GM10248 (cell line): ENCODE measurements around the gene KRT85.

Source experiments
- CTCF ChIA-PET: fragments of 300-600 bp; sonication (Branson Sonifier 250); formaldehyde crosslinking; extraction: SDS; loops from one replicate; lab custom pipeline; 2021; ENCODE audit warnings: antibody characterized with exemption; lab: Yijun Ruan, JAX
- POLR2A ChIA-PET: fragments of 350-650 bp; sonication (Branson Sonifier 250); formaldehyde crosslinking; extraction: SDS; loops from one replicate; lab custom pipeline; 2020; ENCODE audit warnings: antibody characterized with exemption; lab: Yijun Ruan, JAX
- DNase-seq: peaks from one replicate; pipeline ENCODE4 v3.0.0; 2012; ENCODE audit errors: extremely low spot score
- TF ChIP-seq, protein P1 (sequence below): IDR thresholded peaks from 2 replicates; pipeline ENCODE4 v1.5.1; 2012; ENCODE audit warnings: mild to moderate bottlenecking, low read depth; ENCODE audit errors: extremely low read depth, missing control alignments, control extremely low read depth

KRT85 gene

DNA sequence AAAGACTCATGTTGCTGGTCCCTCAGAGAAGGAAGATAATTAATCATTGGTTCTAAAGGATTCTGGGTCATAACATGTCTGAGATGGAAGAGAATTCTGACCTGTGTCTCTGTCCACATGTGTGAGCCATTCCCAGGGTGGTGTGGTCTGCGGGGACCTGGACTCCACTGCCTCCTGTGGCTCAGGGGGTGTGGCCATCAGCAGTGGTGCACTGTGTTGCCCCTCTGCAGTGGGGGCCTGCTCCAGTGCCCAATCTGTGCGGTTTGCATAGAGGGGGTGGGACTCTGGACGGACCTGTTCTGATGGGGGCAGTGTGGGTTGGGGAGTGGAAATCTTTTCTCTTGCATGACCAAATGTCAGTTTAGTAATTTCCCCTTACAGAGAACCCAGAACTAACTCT is 13.5 kb downstream of the KRT85 start:
- TF ChIP-seq, protein P1, sequence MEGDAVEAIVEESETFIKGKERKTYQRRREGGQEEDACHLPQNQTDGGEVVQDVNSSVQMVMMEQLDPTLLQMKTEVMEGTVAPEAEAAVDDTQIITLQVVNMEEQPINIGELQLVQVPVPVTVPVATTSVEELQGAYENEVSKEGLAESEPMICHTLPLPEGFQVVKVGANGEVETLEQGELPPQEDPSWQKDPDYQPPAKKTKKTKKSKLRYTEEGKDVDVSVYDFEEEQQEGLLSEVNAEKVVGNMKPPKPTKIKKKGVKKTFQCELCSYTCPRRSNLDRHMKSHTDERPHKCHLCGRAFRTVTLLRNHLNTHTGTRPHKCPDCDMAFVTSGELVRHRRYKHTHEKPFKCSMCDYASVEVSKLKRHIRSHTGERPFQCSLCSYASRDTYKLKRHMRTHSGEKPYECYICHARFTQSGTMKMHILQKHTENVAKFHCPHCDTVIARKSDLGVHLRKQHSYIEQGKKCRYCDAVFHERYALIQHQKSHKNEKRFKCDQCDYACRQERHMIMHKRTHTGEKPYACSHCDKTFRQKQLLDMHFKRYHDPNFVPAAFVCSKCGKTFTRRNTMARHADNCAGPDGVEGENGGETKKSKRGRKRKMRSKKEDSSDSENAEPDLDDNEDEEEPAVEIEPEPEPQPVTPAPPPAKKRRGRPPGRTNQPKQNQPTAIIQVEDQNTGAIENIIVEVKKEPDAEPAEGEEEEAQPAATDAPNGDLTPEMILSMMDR = no peak

DNA sequence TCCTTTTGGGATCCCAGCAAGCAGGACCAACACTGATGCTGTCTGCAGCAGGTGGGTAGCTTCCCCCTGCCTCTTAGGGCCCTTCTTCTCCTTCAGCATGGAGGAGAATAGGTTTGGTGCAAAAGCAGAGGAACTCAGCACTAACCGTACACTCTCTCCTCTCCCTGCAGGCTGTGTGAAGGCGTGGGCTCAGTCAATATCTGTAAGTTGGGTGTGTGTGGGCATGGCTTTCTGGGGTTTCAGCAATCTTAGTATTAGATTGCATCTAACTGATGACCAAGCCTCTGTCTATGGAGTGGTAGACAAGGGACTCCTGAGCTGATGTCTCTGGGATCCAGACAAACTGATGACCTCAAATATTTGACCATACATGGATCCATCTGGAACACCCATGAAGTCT is 14.3 kb downstream of the KRT85 start:
- TF ChIP-seq, protein P1 = no peak
- ChIA-PET CTCF (interaction anchor here (1.2 kb wide), 1 partner anchor 8 kb away, joined by 3 read pairs; no protein-coding TSS in a partner anchor), POLR2A (no interaction called here)
- no peak for DNase-seq

More for the DNA sequence above, 13.5 kb downstream of the KRT85 start:
- no peak for DNase-seq
- CTCF ChIA-PET = interaction anchor here (1.2 to 1.5 kb wide), 2 partner anchors 8 to 19 kb away, joined by 3 to 6 read pairs; no protein-coding TSS in a partner anchor
- POLR2A ChIA-PET = no interaction called here

DNA sequence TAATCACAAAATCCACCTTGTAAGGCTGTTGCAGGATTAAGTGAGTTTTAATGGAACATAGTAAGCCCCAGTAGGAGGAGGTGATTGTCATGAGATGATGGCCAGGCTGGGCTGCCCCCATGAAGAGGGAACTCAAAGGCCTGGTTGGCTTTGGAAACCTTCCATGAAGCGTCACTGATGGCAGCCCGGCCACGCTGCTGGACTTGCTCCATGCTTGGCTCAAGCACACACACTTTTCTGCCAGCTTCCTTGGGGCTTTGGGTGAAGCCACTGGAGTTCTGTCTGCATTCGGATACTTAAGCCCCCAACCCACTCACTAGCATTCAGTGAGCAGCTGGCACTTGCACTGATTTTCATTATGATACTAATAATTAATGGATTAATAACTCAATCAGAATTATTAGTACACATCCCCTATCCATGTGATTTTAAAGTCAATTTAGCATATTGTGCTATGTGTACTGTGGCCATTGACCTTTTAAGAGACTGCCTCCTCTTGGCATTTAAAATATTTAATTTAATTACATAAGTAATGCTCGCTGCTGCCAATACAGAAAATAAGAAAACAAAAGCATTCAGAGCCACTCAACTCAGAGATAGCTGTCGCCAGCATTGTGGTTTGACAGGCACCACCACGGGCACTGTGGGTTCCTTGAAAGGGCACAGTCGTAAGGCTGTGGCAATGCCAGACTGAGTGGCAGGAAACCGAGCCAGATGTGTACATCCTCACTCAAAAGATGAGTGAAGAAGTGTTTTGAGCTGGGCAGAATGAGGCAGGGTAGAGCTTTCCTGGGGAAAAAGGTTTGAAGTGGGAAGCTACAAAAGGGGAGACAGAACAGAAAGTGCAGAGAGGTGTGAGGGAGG is 15.9 kb downstream of the KRT85 start:
- DNase-seq = no peak
- TF ChIP-seq, protein P1 = no peak
- ChIA-PET CTCF (interaction anchor here (0.9 to 1.9 kb wide), 3 partner anchors 10 to 24 kb away, joined by 3 to 5 read pairs (median 4); no protein-coding TSS in a partner anchor), POLR2A (interaction anchor here (0.8 kb wide), 1 partner anchor 309 kb away, joined by 4 read pairs; no protein-coding TSS in a partner anchor)

DNA sequence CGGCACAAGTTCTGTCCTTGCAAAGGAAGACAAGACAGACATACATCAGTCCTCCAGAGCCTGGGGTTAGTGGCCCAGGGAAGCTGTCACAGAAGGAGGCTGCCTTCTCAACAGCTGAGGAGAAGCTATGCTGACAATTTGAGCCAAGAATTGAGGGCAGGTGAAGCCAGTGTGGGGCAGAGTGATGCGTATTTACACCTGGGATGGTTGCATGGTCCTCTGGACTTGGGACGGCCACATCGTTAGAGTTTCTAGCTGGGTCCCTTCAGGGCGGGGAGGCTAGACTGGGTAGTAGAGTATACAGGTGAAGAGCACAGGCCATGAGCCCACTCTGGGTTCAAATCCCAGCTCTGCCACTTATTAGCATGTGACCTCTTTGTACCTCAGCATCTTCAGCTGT is 16.5 kb downstream of the KRT85 start:
- TF ChIP-seq, protein P1 = no peak
- ChIA-PET CTCF (interaction anchor here (1.9 kb wide), 1 partner anchor 20 kb away, joined by 5 read pairs; no protein-coding TSS in a partner anchor), POLR2A (no interaction called here)
- no peak for DNase-seq

DNA sequence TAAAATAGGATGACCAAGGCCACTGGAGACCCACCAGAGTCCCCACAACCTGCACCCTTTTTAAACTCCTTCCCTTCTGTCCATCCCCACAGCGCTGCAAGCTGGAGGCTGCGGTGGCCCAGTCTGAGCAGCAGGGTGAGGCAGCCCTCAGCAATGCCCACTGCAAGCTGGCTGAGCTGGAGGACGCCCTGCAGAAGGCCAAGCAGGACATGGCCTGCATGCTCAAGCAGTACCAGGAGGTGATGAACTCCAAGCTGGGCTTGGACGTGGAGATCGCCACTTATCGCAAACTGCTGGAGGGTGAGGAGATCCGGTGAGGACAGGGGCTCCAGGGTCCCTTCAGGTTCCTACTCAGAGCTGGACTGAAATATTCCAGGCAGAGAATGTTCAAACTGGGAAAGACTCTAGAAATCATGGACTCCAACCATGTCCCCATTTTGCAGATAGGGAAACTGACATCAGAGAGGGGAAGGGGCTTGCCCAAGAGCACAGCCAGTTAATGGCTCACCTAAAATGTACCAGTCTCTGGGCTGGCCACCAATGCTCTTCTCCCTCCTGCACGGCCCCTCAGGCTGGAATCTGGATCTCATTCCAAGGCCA is 17.2 kb downstream of the KRT85 start:
- no peak for DNase-seq
- POLR2A ChIA-PET = no interaction called here
- TF ChIP-seq, protein P1 = no peak
- CTCF ChIA-PET = interaction anchor here (1.2 to 1.9 kb wide), 2 partner anchors 11 to 20 kb away, joined by 4 to 5 read pairs; no protein-coding TSS in a partner anchor

DNA sequence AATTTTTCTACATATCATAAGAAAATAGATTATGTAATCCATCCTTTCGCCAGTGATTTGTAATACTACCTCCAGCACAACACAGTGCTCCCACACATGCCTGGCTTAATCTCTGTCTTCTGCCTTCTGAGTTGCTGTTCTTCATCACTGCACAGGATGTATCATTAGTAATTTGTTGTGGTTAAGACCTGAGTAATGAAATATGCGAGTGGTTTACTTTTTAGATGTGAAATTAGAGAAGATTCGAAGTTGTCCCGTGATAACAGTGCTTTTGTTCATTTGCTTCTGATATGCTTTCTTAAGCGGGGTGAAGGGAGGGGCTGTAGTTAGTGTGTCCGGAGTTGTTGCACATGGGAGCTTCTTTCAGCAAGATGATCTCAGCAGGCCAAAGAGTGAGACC is 18.1 kb downstream of the KRT85 start:
- DNase-seq = no peak
- ChIA-PET POLR2A (no interaction called here), CTCF (interaction anchor here (1.2 kb wide), 1 partner anchor 12 kb away, joined by 4 read pairs; no protein-coding TSS in a partner anchor)
- TF ChIP-seq, protein P1 = no peak
